GM19372 (cell line): ENCODE results near the gene PLA2G15.
A peak's percentile ranks its signal among the peaks of the same experiment; 100 is the strongest.

ENCODE experiments used
- ATAC-seq: cut with Tn5 transposase; IDR thresholded peaks from one replicate; pipeline ENCODE4 v1.9.1; 2021; ENCODE audit warnings: mild to moderate bottlenecking, low read depth, moderate library complexity; ENCODE audit not compliant: unreplicated experiment

PLA2G15 gene

GRCh38 chr16:68291227-68291626 lies 46.1 kb downstream of the PLA2G15 start:
- ATAC-seq, result no peak

GRCh38 chr16:68292425-68292824 lies 47.3 kb downstream of the PLA2G15 start:
- no peak for ATAC-seq

GRCh38 chr16:68296291-68296690 lies 51.1 kb downstream of the PLA2G15 start:
- no peak for ATAC-seq

- no peak for ATAC-seq
Observed at GRCh38 chr16:68296693-68297092, 51.5 kb downstream of the PLA2G15 start.

- ATAC-seq, result no peak
Observed at GRCh38 chr16:68297908-68298307, 52.7 kb downstream of the PLA2G15 start.

- ATAC-seq, result no peak
Observed at GRCh38 chr16:68298312-68298711, 53.1 kb downstream of the PLA2G15 start.

- ATAC-seq, result no peak
Observed at GRCh38 chr16:68298907-68299561, 53.9 kb downstream of the PLA2G15 start.

GRCh38 chr16:68299571-68300453 lies 54.6 kb downstream of the PLA2G15 start:
- no peak for ATAC-seq

- ATAC-seq, result no peak
Observed at GRCh38 chr16:68300734-68301459, 55.7 kb downstream of the PLA2G15 start.

GRCh38 chr16:68306633-68307032 lies 61.5 kb downstream of the PLA2G15 start:
- ATAC-seq, result no peak

GRCh38 chr16:68309799-68310198 lies 64.6 kb downstream of the PLA2G15 start:
- no peak for ATAC-seq

GRCh38 chr16:68310437-68310773 lies 65.2 kb downstream of the PLA2G15 start:
- peak; percentile 22 for ATAC-seq
